Liver (tissue), 9 donors: ENCODE measurements around the gene HES5. TPM values are rescaled to one million over a fixed set of nuclear protein-coding genes. Genes with fewer than 3 reads are reported as not detected.

Experiments used
- DNase-seq: peaks from one replicate; pipeline ENCODE4 v3.0.0-alpha.2; 2017; ENCODE audit warnings: low spot score
- H3K27ac ChIP-seq, 2 donors: one replicate each; pipeline ENCODE4 v1.7.0; 2013; ENCODE audit warnings: inconsistent platforms in 2 of 2, low read length in 2 of 2, control low read depth in 1 of 2, low read depth in 1 of 2, mild to moderate bottlenecking in 1 of 2
- H3K27me3 ChIP-seq, 4 donors: one replicate each; pipeline versions ENCODE4 v1.6.1 to v1.7.0; 2013; ENCODE audit warnings: low read length in 3 of 4, inconsistent platforms in 1 of 4, mild to moderate bottlenecking in 1 of 4, moderate library complexity in 1 of 4; ENCODE audit not compliant: control insufficient read depth in 4 of 4, insufficient read depth in 4 of 4
- H3K36me3 ChIP-seq, 4 donors: one replicate each; pipeline versions ENCODE4 v1.6.1 to v1.7.0; 2013; ENCODE audit warnings: low read length in 3 of 4, mild to moderate bottlenecking in 3 of 4, low read depth in 1 of 4, moderate library complexity in 1 of 4; ENCODE audit not compliant: control insufficient read depth in 4 of 4, insufficient read depth in 3 of 4
- H3K4me1 ChIP-seq, 4 donors: one replicate each; pipeline versions ENCODE4 v1.6.1 to v1.7.0; 2013; ENCODE audit warnings: low read length in 3 of 4, mild to moderate bottlenecking in 3 of 4, moderate library complexity in 1 of 4; ENCODE audit not compliant: control insufficient read depth in 4 of 4, insufficient read depth in 4 of 4
- H3K4me3 ChIP-seq, 3 donors: one replicate each; pipeline versions ENCODE4 v1.6.1 to v1.7.0; 2013; ENCODE audit warnings: low read length in 3 of 3, control low read depth in 1 of 3, low read depth in 1 of 3, mild to moderate bottlenecking in 1 of 3
- H3K9ac ChIP-seq, 2 donors: one replicate each; pipeline ENCODE4 v1.7.0; 2013; ENCODE audit warnings: low read length in 2 of 2, mild to moderate bottlenecking in 2 of 2, moderate library complexity in 2 of 2, control low read depth in 1 of 2, low read depth in 1 of 2
- H3K9me3 ChIP-seq, 4 donors: one replicate each; pipeline versions ENCODE4 v1.6.1 to v1.7.0; 2013; ENCODE audit warnings: low read length in 3 of 4; ENCODE audit not compliant: control insufficient read depth in 4 of 4
- FOXA1 ChIP-seq: IDR thresholded peaks from 2 replicates; pipeline ENCODE4 v1.6.1; 2016; ENCODE audit warnings: antibody characterized with exemption
- FOXA2 ChIP-seq: IDR thresholded peaks from 2 replicates; pipeline ENCODE4 v1.6.1; 2016; ENCODE audit warnings: antibody characterized with exemption
- HNF4A ChIP-seq, 2 donors: conservative IDR thresholded peaks; 2 replicates each; pipeline ENCODE4 v1.6.1; 2016; ENCODE audit warnings: antibody characterized with exemption in 2 of 2, mild to moderate bottlenecking in 2 of 2
- HNF4G ChIP-seq: IDR thresholded peaks from 2 replicates; pipeline ENCODE4 v1.6.1; 2016; ENCODE audit warnings: antibody characterized with exemption
- NR2F2 ChIP-seq: IDR thresholded peaks from 2 replicates; pipeline ENCODE4 v1.6.1; 2016; ENCODE audit warnings: antibody characterized with exemption
- RAD21 ChIP-seq, 2 donors: IDR thresholded peaks; 2 replicates each; pipeline ENCODE4 v1.6.1; 2016; ENCODE audit warnings: antibody characterized with exemption in 2 of 2, mild to moderate bottlenecking in 2 of 2
- RXRA ChIP-seq, 2 donors: IDR thresholded peaks; 2 replicates each; pipeline ENCODE4 v1.6.1; 2017 to 2018; ENCODE audit warnings: antibody characterized with exemption in 2 of 2, mild to moderate bottlenecking in 1 of 2
- TAF1 ChIP-seq: conservative IDR thresholded peaks from 2 replicates; pipeline ENCODE4 v1.6.1; 2016; ENCODE audit warnings: antibody characterized with exemption, mild to moderate bottlenecking
- YY1 ChIP-seq: IDR thresholded peaks from 2 replicates; pipeline ENCODE4 v1.6.1; 2016; ENCODE audit warnings: antibody characterized with exemption, mild to moderate bottlenecking
- ZBTB33 ChIP-seq: IDR thresholded peaks from 2 replicates; pipeline ENCODE4 v1.6.1; 2016; ENCODE audit warnings: antibody characterized with exemption
- WGBS: extraction: QIAGEN DNeasy Blood & Tissue Kit; methylation state at CpG from one replicate; pipeline ENCODE4 v1.1.7; 2013; 5-methylcytosine and 5-hydroxymethylcytosine counted together
- polyA plus RNA-seq, 2 donors: library from polyadenylated mRNA; stranded (reverse) in 1 of 2; unstranded in 1 of 2; fragments of 200-250 nt in 1 of 2; fragments of >200 nt in 1 of 2; fragmentation: Nextera tagmentation in 1 of 2; extraction: Ambion mirVana in 1 of 2; gene quantifications; one replicate each; pipeline versions ENCODE4 v1.2.1 to v1.2.3, GENCODE V29; 2013 to 2015
- total RNA-seq, 2 donors: library from RNA; depleted of rRNA; stranded (reverse); fragments of >200 nt; gene quantifications; one replicate each; pipeline ENCODE4 v1.2.3, GENCODE V29; 2014
- TF ChIP-seq, protein P1 (sequence below): IDR thresholded peaks from 2 replicates; pipeline ENCODE4 v1.6.1; 2016; ENCODE audit warnings: antibody characterized with exemption
- TF ChIP-seq, protein P2 (sequence below): IDR thresholded peaks from 2 replicates; pipeline ENCODE4 v1.6.1; 2016; ENCODE audit warnings: antibody characterized with exemption, mild to moderate bottlenecking
- TF ChIP-seq, protein P3 (sequence below): fragments of 150-350 bp; IDR thresholded peaks from 2 replicates; pipeline ENCODE4 v1.5.1; 2017; ENCODE audit warnings: improper control_type of control experiment, low read depth, low read length; ENCODE audit not compliant: missing input control
- TF ChIP-seq, protein P4 (sequence below): IDR thresholded peaks from 2 replicates; pipeline ENCODE4 v1.6.1; 2016; ENCODE audit warnings: antibody characterized with exemption
- donor health status: healthy.
- donor health status: healthy.
- donor health status: healthy.
- donor health status: healthy.
- donor health status: healthy.

Gene HES5
- total and polyA plus RNA-seq, 4 donors = 0.08 to 0.93 TPM; not detected in 2

GRCh38 chr1:2493691-2494322 is 36.3 kb downstream of the HES5 start (continued):
- TF ChIP-seq HNF4G (no peak), YY1 (no peak), FOXA2 (no peak)

GRCh38 chr1:2493218-2493617 is 36.8 kb downstream of the HES5 start:
- H3K27ac ChIP-seq = no peak overlapping the region
- 84% methylated on average over 19 of the region's 19 CpGs for WGBS

More at GRCh38 chr1:2493218-2493617, 36.8 kb downstream of the HES5 start:
- Histone ChIP-seq H3K9ac (no peak overlapping the region), H3K36me3 (no peaks in the 10 kb centered on the region), H3K4me1 (peaks cover 6 to 11% (median 10%) of the 10 kb centered on the region in 4 donors), H3K4me3 (no peak overlapping the region), H3K27me3 (no peaks in the 10 kb centered on the region), H3K9me3 (peaks cover 0 to 6% (median 0%) of the 10 kb centered on the region in 4 donors)
- TF ChIP-seq YY1 (no peak), ZBTB33 (no peak), NR2F2 (no peak), HNF4A (conservative IDR thresholded peaks at IDR 0.05) (no peak), RXRA (IDR thresholded peaks at IDR 0.05) (no peak), TAF1 (no peak), RAD21 (IDR thresholded peaks at IDR 0.05) (no peak), FOXA1 (no peak)
- TF ChIP-seq, protein P1, sequence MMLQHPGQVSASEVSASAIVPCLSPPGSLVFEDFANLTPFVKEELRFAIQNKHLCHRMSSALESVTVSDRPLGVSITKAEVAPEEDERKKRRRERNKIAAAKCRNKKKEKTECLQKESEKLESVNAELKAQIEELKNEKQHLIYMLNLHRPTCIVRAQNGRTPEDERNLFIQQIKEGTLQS = no peak
- TF ChIP-seq, protein P2, sequence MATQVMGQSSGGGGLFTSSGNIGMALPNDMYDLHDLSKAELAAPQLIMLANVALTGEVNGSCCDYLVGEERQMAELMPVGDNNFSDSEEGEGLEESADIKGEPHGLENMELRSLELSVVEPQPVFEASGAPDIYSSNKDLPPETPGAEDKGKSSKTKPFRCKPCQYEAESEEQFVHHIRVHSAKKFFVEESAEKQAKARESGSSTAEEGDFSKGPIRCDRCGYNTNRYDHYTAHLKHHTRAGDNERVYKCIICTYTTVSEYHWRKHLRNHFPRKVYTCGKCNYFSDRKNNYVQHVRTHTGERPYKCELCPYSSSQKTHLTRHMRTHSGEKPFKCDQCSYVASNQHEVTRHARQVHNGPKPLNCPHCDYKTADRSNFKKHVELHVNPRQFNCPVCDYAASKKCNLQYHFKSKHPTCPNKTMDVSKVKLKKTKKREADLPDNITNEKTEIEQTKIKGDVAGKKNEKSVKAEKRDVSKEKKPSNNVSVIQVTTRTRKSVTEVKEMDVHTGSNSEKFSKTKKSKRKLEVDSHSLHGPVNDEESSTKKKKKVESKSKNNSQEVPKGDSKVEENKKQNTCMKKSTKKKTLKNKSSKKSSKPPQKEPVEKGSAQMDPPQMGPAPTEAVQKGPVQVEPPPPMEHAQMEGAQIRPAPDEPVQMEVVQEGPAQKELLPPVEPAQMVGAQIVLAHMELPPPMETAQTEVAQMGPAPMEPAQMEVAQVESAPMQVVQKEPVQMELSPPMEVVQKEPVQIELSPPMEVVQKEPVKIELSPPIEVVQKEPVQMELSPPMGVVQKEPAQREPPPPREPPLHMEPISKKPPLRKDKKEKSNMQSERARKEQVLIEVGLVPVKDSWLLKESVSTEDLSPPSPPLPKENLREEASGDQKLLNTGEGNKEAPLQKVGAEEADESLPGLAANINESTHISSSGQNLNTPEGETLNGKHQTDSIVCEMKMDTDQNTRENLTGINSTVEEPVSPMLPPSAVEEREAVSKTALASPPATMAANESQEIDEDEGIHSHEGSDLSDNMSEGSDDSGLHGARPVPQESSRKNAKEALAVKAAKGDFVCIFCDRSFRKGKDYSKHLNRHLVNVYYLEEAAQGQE = no peak
- TF ChIP-seq, protein P3, sequence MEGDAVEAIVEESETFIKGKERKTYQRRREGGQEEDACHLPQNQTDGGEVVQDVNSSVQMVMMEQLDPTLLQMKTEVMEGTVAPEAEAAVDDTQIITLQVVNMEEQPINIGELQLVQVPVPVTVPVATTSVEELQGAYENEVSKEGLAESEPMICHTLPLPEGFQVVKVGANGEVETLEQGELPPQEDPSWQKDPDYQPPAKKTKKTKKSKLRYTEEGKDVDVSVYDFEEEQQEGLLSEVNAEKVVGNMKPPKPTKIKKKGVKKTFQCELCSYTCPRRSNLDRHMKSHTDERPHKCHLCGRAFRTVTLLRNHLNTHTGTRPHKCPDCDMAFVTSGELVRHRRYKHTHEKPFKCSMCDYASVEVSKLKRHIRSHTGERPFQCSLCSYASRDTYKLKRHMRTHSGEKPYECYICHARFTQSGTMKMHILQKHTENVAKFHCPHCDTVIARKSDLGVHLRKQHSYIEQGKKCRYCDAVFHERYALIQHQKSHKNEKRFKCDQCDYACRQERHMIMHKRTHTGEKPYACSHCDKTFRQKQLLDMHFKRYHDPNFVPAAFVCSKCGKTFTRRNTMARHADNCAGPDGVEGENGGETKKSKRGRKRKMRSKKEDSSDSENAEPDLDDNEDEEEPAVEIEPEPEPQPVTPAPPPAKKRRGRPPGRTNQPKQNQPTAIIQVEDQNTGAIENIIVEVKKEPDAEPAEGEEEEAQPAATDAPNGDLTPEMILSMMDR = no peak
- TF ChIP-seq, protein P4, sequence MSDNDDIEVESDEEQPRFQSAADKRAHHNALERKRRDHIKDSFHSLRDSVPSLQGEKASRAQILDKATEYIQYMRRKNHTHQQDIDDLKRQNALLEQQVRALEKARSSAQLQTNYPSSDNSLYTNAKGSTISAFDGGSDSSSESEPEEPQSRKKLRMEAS = no peak
- DNase-seq = no peak
